Muscle of arm (tissue), 12 donors: ENCODE measurements around the gene PXYLP1. TPM values are rescaled to one million over a fixed set of nuclear protein-coding genes. Genes with fewer than 3 reads are reported as not detected.

Experiments used
- DNase-seq: peaks from one replicate; pipeline ENCODE4 v3.0.0-alpha.2; 2013
- polyA plus RNA-seq, 12 donors: library from polyadenylated mRNA; unstranded; fragments of 120-200 nt; gene quantifications; one replicate each; pipeline ENCODE4 v1.2.1, GENCODE V29; 2013; ENCODE audit not compliant: insufficient read length in 12 of 12

The PXYLP1 gene
- polyA plus RNA-seq, 12 donors = 12.6 to 33.9 (median 20.0) TPM; not detected in 1

- no peak for DNase-seq
Measured at GRCh38 chr3:141316851-141317250, 85.2 kb downstream of the PXYLP1 start.

GRCh38 chr3:141320399-141321108 is 88.9 kb downstream of the PXYLP1 start:
- no peak for DNase-seq

DNA sequence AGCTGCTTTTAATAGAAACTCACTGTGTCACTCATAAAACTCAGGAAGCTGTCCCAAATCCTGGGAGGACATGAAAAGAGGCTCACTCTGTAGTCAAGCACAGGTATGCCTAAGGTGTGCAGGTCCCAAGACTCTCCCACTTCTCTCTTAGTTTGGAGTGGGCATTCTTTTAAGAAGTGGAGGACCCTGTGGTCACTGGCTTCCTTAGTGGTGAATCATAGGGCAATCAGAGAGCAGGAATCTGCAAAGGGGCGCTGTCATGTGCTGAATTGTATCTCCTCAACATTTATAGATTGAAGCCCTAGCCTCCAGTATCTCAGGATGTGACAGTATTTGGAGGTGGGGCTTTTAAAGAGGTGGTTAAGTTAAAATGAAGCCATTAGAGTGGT is 89.5 kb downstream of the PXYLP1 start:
- DNase-seq = no peak

DNA sequence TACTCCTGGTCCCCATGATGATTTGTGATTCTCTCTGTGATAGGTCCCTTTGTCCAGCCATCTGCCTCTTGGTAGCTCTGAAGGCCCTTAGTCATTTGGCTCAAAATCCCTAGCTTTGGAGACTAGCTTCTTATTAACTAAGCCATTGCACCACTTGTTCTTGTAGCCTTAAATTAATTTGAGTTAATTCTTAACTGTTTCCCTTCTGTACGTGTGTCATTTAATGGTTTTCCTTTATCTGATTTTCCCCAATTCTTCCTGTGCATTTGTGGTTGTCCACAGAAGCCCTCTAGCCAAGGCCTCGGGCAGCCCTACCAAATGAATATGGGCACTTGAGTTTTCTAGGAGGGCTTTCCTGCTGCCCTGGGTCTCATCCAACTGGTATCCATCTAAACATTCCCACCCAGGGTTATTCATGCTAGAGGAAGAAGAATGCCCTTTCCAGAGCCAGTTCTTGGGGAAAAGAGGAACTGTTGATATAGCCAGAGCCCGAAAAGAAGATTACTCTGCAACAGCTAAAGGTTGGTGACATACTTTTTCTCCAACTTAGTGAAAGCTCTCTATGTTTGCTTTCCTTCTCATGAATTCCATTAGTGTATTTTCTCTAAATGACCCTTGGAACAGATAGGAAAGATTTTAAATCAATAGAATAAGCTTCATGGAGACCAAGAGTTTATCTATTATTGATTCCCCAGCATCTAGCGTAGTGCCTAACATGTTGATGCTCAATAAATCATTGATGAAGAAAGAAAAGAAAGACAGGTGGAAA is 92.5 kb downstream of the PXYLP1 start:
- DNase-seq = no peak

- DNase-seq = no peak
Measured at GRCh38 chr3:141326123-141326522, 94.5 kb downstream of the PXYLP1 start.

- no peak for DNase-seq
Measured at GRCh38 chr3:141326626-141327025, 95.0 kb downstream of the PXYLP1 start.

DNA sequence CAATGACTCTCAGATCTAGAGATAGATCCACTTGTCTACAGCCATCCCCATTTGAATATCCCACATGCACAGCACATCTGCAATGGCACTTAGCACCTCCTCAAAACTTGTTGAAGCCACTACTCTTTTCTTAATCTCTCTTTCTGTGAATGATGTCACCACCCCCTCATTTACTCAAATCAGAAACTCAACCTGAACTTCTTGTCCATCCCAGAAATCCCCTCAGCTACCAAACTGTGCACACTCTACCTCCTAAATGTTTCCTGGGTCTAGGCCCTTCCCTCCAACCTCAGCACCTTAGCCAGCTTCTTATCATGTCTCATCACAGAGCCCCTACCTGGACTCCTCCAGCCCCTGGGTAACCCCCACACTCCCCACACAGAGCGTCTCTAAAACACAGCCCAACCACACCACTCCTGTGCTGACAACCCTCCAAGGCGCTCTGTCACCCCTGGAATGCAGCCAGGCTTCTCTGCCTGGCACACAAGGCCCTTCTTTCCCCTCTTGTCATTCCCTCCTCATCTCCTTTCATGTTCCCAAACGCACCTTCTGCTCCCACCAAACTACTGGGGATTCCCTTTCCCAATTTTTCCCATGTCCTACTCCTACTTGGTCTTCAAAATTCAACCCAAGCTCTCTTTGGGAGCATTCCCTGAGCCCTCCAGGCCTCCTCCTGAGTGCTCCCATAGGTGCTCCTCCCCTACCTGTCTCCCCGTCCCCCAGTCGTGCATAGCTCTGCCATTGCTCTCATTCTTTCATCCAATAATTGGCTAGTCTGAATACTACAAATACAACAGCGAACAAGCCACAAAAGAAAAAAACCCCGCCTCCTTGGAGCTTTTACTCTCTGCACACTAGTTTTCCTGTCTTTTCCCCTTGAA is 96.9 kb downstream of the PXYLP1 start:
- DNase-seq = no peak

- no peak for DNase-seq
Measured at GRCh38 chr3:141330235-141330634, 98.6 kb downstream of the PXYLP1 start.

DNA sequence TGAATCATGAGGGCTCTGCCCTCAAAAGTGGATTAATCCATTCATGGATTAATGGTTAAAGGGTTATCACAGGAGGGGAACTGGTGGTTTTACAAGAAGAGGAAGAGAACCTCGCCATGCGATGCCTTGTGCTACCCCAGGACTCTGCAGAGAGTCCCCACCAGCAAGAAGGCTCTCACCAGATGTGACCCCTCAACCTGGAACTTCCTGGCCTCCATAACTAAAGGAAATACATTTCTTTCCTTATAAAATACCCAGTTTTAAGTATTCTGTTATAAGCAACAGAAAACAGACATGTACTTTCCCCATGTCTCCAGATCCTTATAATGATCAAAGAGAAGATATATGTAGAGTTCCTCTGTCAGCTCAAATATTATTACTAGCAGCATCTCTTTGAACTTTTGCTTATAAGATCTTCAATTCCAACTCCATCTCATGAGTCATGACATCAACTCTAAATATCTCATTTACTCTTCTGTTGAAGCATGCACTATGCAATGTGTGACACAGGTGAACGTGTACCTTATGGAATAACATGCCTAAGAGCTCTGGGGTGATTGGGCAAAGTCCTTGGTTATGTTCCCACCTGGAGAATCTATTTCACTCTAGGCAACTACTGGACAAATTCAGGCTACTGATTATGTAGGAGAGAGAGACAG is 99.2 kb downstream of the PXYLP1 start:
- no peak for DNase-seq

DNA sequence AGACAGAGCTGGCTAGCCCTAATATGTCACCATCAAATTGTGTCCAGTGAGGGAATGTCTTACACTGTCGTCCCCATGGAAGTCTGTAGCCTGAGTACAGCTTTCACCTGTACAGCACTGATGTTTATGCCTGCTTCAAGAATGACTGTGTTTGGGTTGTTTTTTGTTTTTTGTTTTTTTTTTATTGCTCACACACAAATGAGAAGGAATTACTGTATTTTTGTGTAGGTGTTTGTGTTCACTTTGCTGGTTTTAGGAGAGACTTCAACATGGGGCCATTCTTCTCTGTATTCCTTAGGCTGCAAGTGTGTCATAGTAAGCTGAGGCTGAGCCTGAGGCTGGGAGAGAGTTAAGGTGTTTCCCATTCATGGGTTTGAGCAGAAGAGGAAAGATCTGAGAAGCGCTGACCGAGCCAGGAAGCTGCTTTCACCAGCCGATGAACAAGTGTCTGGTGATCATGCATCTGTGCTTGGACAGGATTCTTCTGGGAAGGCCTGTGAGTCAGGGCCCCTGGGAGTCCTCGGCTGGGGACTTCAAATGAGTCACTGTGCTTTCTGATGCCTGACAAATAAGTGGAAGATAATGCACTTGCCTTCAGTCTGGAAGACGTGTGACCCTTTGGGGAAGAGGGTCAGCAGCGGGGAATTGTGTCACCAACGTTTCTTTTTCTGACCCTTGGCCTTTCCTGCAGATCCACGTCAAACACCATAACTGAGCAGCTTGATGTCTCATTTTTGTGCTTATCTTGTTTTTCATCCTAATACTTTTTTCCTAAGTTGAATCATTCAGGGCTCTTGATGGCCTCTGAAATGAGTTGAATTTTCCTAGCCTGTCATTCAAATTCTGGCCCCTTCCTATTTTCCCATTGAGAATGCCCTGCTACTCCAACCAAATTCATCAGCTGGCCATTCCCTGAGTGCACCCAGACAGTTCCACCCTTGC is 100.0 kb downstream of the PXYLP1 start:
- DNase-seq = no peak

DNA sequence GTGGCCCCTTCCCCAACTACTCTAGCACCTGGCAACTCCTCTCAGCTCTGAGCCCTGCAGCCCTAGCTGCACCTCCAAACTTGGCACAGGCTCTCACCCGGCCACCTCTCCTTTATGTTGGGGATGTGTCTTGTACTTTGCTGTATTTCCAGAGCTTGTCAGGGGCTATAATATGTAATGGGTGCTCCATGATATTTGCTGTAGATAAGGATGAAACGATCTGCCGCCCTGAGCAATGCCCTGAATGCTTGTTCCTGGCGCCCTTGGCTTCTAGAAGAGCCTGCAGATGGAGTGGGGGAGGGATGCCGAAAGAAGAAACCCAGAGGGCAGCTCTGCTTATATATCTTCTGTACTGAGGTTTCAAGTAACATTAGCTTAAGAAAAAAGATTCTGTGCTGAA is 100.8 kb downstream of the PXYLP1 start:
- DNase-seq = no peak

GRCh38 chr3:141333836-141334626 is 102.4 kb downstream of the PXYLP1 start:
- no peak for DNase-seq

DNA sequence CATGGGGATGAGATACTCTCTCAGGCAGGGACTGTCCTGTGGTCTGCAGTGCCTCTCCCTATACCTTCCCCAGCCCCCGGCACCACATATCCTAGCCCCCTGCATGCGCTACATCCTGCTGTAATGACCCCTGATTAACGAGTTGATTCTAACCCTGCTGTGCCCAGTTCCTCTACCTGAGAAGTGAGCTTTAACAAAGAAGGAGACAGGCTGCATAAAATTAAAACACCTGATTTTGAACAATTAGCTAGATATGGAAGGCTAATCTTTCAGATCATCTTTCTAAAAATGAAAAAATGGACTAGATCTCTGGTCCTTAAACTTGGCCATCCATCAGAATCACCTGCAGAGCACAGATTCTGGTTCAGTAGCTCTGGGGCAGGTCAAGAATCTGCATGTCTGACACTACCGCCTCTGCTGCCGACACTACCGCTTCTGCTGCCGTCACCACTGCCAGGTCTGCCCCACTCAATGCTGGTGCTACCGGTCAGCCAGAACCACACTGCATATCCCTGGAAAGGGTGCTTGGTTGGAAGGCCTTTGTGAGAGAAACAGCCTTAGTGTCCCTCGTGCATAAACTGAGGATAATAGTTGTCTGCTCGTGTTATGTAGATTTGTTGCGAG is 103.1 kb downstream of the PXYLP1 start:
- no peak for DNase-seq

- no peak for DNase-seq
Measured at GRCh38 chr3:141335531-141336061, 104.0 kb downstream of the PXYLP1 start.

GRCh38 chr3:141336672-141337522 is 105.3 kb downstream of the PXYLP1 start:
- DNase-seq = no peak

DNA sequence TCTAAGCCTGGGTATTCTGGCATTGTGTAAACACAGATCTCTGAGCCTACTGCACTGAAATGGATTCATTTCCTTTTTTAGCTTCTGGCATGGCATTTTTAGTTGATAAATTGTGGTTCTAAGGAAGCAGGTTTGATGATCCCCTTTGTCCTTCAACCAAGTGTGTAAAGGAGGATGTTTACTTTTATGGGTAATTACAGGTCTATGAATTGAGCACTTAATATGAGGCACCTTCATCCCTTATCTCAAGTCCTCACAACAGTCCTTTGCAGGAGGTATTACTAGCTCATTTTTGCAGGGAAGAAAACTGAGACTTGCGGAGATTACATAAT is 105.9 kb downstream of the PXYLP1 start:
- no peak for DNase-seq

DNA sequence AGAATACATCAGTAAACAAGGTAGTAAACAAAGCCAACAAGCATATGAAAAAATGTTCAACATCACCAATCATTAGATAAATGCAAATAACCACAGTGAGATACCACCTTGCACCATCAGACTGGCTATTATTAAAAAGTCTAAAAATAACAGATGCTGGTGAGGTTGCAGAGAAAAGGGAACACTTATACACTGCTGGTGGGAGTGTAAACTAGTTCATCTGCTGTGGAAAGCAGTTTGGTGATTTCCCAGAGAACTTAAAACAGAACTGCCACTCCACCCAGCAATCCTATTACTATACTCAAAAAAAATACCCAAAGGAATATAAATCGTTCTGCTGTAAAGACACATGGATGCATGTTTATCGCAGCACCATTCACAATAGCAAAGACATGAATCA is 106.4 kb downstream of the PXYLP1 start:
- no peak for DNase-seq

- no peak for DNase-seq
Measured at GRCh38 chr3:141338881-141339280, 107.3 kb downstream of the PXYLP1 start.
